Kidney tubule cell (primary cell): ENCODE results near the gene DLD.
"Not testable (repeated sequence)": the region's sequence is repeated elsewhere in the genome, so short reads cannot be mapped to it uniquely, and the experiment has no call there.

Source experiments
- DNase-seq: peaks from one replicate; pipeline ENCODE4 v3.0.0-alpha.2; 2018; ENCODE audit warnings: low spot score

The DLD gene

GRCh38 chr7:107917763-107918651 is 27.0 kb downstream of the DLD start:
- DNase-seq: peak; percentile 12

GRCh38 chr7:107918948-107919347 is 28.0 kb downstream of the DLD start:
- no peak for DNase-seq

- DNase-seq: no peak
These were observed 29.2 kb downstream of the DLD start for GRCh38 chr7:107920048-107920772.

- DNase-seq: not testable (repeated sequence)
These were observed 30.8 kb downstream of the DLD start for GRCh38 chr7:107921826-107922225.

GRCh38 chr7:107922886-107923285 is 31.9 kb downstream of the DLD start:
- no peak for DNase-seq

- DNase-seq: no peak
These were observed 34.0 kb downstream of the DLD start for GRCh38 chr7:107924841-107925504.

- no peak for DNase-seq
These were observed 35.5 kb downstream of the DLD start for GRCh38 chr7:107926481-107926880.

- DNase-seq: no peak
These were observed 40.9 kb downstream of the DLD start for GRCh38 chr7:107931740-107932515.

GRCh38 chr7:107932805-107933204 is 41.8 kb downstream of the DLD start:
- no peak for DNase-seq

- DNase-seq: no peak
These were observed 42.5 kb downstream of the DLD start for GRCh38 chr7:107933386-107934013.

GRCh38 chr7:107934991-107935770 is 44.2 kb downstream of the DLD start:
- no peak for DNase-seq

- no peak for DNase-seq
These were observed 45.3 kb downstream of the DLD start for GRCh38 chr7:107936312-107936711.

GRCh38 chr7:107937531-107937930 is 46.5 kb downstream of the DLD start:
- no peak for DNase-seq

GRCh38 chr7:107938456-107939250 is 47.7 kb downstream of the DLD start:
- DNase-seq: no peak

GRCh38 chr7:107939573-107940489 is 48.8 kb downstream of the DLD start:
- peak; percentile 86 for DNase-seq

- DNase-seq: no peak
These were observed 50.0 kb downstream of the DLD start for GRCh38 chr7:107940951-107941350.

- no peak for DNase-seq
These were observed 52.0 kb downstream of the DLD start for GRCh38 chr7:107943018-107943417.

- no peak for DNase-seq
These were observed 53.6 kb downstream of the DLD start for GRCh38 chr7:107944411-107945169.
